HEK293 (cell line): ENCODE results near the gene OTOS.

ENCODE experiments used
- CTCF ChIA-PET: fragments of 350-600 bp; formaldehyde crosslinking; extraction: SDS; loops from one replicate; lab custom pipeline; 2021; ENCODE audit warnings: antibody characterized with exemption; lab: Yijun Ruan, JAX
- POLR2A ChIA-PET: fragments of 300-600 bp; formaldehyde crosslinking; extraction: SDS; loops from one replicate; lab custom pipeline; 2020; ENCODE audit warnings: antibody characterized with exemption, inconsistent platforms; lab: Yijun Ruan, JAX
- H3K27ac ChIP-seq: fragments of 200-500 bp; sonication (Bioruptor generic); 2 replicates; pipeline ENCODE4 v1.5.1; 2014; ENCODE audit warnings: low read depth, low read length, control low read depth, inconsistent platforms; ENCODE audit errors: extremely low read depth
- H3K36me3 ChIP-seq, 2 experiments: fragments of 200-500 bp in 1 of 2; sonication (Bioruptor generic) in 1 of 2; 1 replicate in 1 of 2; 2 replicates in 1 of 2; pipeline ENCODE4 v1.5.1; 2014 to 2017; ENCODE audit warnings: inconsistent platforms in 2 of 2, low read length in 2 of 2; ENCODE audit not compliant: control insufficient read depth in 2 of 2, insufficient read depth in 1 of 2
- H3K4me1 ChIP-seq: fragments of 200-500 bp; sonication (Bioruptor generic); 2 replicates; pipeline ENCODE4 v1.5.1; 2014; ENCODE audit warnings: mild to moderate bottlenecking, low read length, inconsistent platforms; ENCODE audit not compliant: control insufficient read depth, insufficient read depth
- H3K4me3 ChIP-seq: 2 replicates; pipeline ENCODE4 v1.5.1; 2011; ENCODE audit warnings: low read depth, mild to moderate bottlenecking, control low read depth, low read length, moderate library complexity
- H3K9me3 ChIP-seq: fragments of 200-500 bp; sonication (Bioruptor generic); 2 replicates; pipeline ENCODE4 v1.5.1; 2014; ENCODE audit warnings: low read depth, low read length, inconsistent platforms; ENCODE audit not compliant: control insufficient read depth, insufficient read depth
- KLF10 ChIP-seq: fragments of 450-650 bp; IDR thresholded peaks from 2 replicates; pipeline ENCODE4 v1.5.1; 2018; ENCODE audit warnings: missing biosample characterization, mild to moderate bottlenecking, missing genetic modification characterization
- MYNN ChIP-seq: fragments of 450-650 bp; formaldehyde crosslinking; IDR thresholded peaks from 2 replicates; pipeline ENCODE4 v1.5.1; 2016; ENCODE audit warnings: missing biosample characterization, missing genetic modification characterization, borderline replicate concordance
- ZIC2 ChIP-seq: fragments of 450-650 bp; formaldehyde crosslinking; IDR thresholded peaks from 2 replicates; pipeline ENCODE4 v1.5.1; 2016; ENCODE audit warnings: missing biosample characterization, missing genetic modification characterization
- ZNF114 ChIP-seq: fragments of 450-650 bp; formaldehyde crosslinking; IDR thresholded peaks from 2 replicates; pipeline ENCODE4 v1.5.0; 2017; ENCODE audit warnings: missing biosample characterization, missing genetic modification characterization
- ZNF138 ChIP-seq: fragments of 450-650 bp; formaldehyde crosslinking; IDR thresholded peaks from 2 replicates; pipeline ENCODE4 v1.5.1; 2016; ENCODE audit warnings: missing biosample characterization, missing genetic modification characterization, borderline replicate concordance
- ZNF146 ChIP-seq: fragments of 450-650 bp; formaldehyde crosslinking; IDR thresholded peaks from 2 replicates; pipeline ENCODE4 v1.5.1; 2016; ENCODE audit warnings: missing biosample characterization, missing genetic modification characterization
- ZNF19 ChIP-seq: fragments of 450-650 bp; formaldehyde crosslinking; IDR thresholded peaks from 2 replicates; pipeline ENCODE4; 2016; ENCODE audit warnings: missing biosample characterization, missing genetic modification characterization, low read depth
- ZNF221 ChIP-seq: fragments of 450-650 bp; formaldehyde crosslinking; IDR thresholded peaks from 2 replicates; pipeline ENCODE4 v1.5.1; 2017; ENCODE audit warnings: missing biosample characterization, missing genetic modification characterization, borderline replicate concordance
- ZNF274 ChIP-seq, 2 experiments: fragments of 200-500 bp in 1 of 2; fragments of 450-650 bp in 1 of 2; sonication (Bioruptor generic) in 1 of 2; formaldehyde crosslinking in 1 of 2; IDR thresholded peaks; 2 replicates each; pipeline versions ENCODE4 v1.5.1 to v1.6.1; 2014 to 2016; ENCODE audit warnings: borderline replicate concordance in 1 of 2, inconsistent platforms in 1 of 2, low read length in 1 of 2, missing biosample characterization in 1 of 2, missing genetic modification characterization in 1 of 2
- ZNF280C ChIP-seq: fragments of 450-650 bp; formaldehyde crosslinking; IDR thresholded peaks from 2 replicates; pipeline ENCODE4 v1.5.1; 2016; ENCODE audit warnings: missing biosample characterization, missing genetic modification characterization
- ZNF48 ChIP-seq: fragments of 450-650 bp; formaldehyde crosslinking; IDR thresholded peaks from 2 replicates; pipeline ENCODE4 v1.5.1; 2016; ENCODE audit warnings: missing biosample characterization, missing genetic modification characterization
- ZNF501 ChIP-seq: fragments of 450-650 bp; formaldehyde crosslinking; IDR thresholded peaks from 2 replicates; pipeline ENCODE4 v1.5.1; 2016; ENCODE audit warnings: missing biosample characterization, missing genetic modification characterization
- ZNF621 ChIP-seq: fragments of 450-650 bp; formaldehyde crosslinking; IDR thresholded peaks from 2 replicates; pipeline ENCODE4 v1.5.1; 2017; ENCODE audit warnings: missing biosample characterization, missing genetic modification characterization
- ZNF626 ChIP-seq: fragments of 450-650 bp; sonication (Bioruptor Pico); formaldehyde crosslinking; IDR thresholded peaks from 2 replicates; pipeline ENCODE4 v1.5.1; 2018; ENCODE audit warnings: missing biosample characterization, missing genetic modification characterization, inconsistent platforms
- ZNF664 ChIP-seq: fragments of 450-650 bp; formaldehyde crosslinking; IDR thresholded peaks from 2 replicates; pipeline ENCODE4 v1.5.1; 2016; ENCODE audit warnings: missing biosample characterization, missing genetic modification characterization
- TF ChIP-seq, protein P1 (sequence below): fragments of 450-650 bp; IDR thresholded peaks from 2 replicates; pipeline ENCODE4 v1.5.1; 2018; ENCODE audit warnings: missing biosample characterization, mild to moderate bottlenecking, missing genetic modification characterization
- TF ChIP-seq, protein P2 (sequence below): fragments of 450-650 bp; formaldehyde crosslinking; IDR thresholded peaks from 2 replicates; pipeline ENCODE4 v1.5.0; 2017; ENCODE audit warnings: missing biosample characterization, missing genetic modification characterization, borderline replicate concordance
- TF ChIP-seq, protein P3 (sequence below): IDR thresholded peaks from 2 replicates; pipeline ENCODE4 v1.6.1; 2011; ENCODE audit warnings: mild to moderate bottlenecking, low read depth, low read length, borderline replicate concordance

OTOS gene

GRCh38 chr2:240114233-240114632, 26.2 kb downstream of the OTOS start:
- ChIA-PET CTCF (no interaction called here), POLR2A (no interaction called here)
- no peak overlapping the region for H3K4me3 ChIP-seq
- H3K4me1 ChIP-seq = peaks cover 2% of the 10 kb centered on the region; the same call in 1 of the 2 replicates
- no peak overlapping the region for H3K27ac ChIP-seq
- H3K9me3 ChIP-seq = no peaks in the 10 kb centered on the region; the same call in 1 of the 2 replicates
- no peaks in the 10 kb centered on the region for H3K36me3 ChIP-seq
- TF ChIP-seq ZIC2 (tag by site-specific recombination) = no peak
- TF ChIP-seq, protein P1, sequence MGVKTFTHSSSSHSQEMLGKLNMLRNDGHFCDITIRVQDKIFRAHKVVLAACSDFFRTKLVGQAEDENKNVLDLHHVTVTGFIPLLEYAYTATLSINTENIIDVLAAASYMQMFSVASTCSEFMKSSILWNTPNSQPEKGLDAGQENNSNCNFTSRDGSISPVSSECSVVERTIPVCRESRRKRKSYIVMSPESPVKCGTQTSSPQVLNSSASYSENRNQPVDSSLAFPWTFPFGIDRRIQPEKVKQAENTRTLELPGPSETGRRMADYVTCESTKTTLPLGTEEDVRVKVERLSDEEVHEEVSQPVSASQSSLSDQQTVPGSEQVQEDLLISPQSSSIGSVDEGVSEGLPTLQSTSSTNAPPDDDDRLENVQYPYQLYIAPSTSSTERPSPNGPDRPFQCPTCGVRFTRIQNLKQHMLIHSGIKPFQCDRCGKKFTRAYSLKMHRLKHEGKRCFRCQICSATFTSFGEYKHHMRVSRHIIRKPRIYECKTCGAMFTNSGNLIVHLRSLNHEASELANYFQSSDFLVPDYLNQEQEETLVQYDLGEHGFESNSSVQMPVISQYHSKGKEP (tag by site-specific recombination) = no peak
- no peak for TF ChIP-seq ZNF274 (IDR thresholded peaks at IDR 0.05; ENCODE audit: low read length)
- no peak for TF ChIP-seq ZNF274 (tag by site-specific recombination; IDR thresholded peaks at IDR 0.05; ENCODE audit: borderline replicate concordance)
- TF ChIP-seq, protein P2, sequence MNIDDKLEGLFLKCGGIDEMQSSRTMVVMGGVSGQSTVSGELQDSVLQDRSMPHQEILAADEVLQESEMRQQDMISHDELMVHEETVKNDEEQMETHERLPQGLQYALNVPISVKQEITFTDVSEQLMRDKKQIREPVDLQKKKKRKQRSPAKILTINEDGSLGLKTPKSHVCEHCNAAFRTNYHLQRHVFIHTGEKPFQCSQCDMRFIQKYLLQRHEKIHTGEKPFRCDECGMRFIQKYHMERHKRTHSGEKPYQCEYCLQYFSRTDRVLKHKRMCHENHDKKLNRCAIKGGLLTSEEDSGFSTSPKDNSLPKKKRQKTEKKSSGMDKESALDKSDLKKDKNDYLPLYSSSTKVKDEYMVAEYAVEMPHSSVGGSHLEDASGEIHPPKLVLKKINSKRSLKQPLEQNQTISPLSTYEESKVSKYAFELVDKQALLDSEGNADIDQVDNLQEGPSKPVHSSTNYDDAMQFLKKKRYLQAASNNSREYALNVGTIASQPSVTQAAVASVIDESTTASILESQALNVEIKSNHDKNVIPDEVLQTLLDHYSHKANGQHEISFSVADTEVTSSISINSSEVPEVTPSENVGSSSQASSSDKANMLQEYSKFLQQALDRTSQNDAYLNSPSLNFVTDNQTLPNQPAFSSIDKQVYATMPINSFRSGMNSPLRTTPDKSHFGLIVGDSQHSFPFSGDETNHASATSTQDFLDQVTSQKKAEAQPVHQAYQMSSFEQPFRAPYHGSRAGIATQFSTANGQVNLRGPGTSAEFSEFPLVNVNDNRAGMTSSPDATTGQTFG = no peak
- TF ChIP-seq MYNN (tag by site-specific recombination) = no peak
- TF ChIP-seq, protein P3, sequence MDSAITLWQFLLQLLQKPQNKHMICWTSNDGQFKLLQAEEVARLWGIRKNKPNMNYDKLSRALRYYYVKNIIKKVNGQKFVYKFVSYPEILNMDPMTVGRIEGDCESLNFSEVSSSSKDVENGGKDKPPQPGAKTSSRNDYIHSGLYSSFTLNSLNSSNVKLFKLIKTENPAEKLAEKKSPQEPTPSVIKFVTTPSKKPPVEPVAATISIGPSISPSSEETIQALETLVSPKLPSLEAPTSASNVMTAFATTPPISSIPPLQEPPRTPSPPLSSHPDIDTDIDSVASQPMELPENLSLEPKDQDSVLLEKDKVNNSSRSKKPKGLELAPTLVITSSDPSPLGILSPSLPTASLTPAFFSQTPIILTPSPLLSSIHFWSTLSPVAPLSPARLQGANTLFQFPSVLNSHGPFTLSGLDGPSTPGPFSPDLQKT = no peak
- TF ChIP-seq ZNF19 (tag by site-specific recombination) = no peak
- TF ChIP-seq ZNF146 (tag by site-specific recombination) = no peak
- TF ChIP-seq KLF10 (tag by site-specific recombination) = no peak
- no peak for TF ChIP-seq ZNF621
- no peak for TF ChIP-seq ZNF280C
- TF ChIP-seq ZNF626 (tag by site-specific recombination) = no peak
- no peak for TF ChIP-seq ZNF48 (tag by site-specific recombination)
- TF ChIP-seq ZNF221 (tag by site-specific recombination) = no peak
- TF ChIP-seq ZNF664 (tag by site-specific recombination) = no peak
- TF ChIP-seq ZNF114 = no peak
- no peak for TF ChIP-seq ZNF138
- TF ChIP-seq ZNF501 (tag by site-specific recombination) = no peak
